ENCODE measurements around the gene RTP5. TPM values are rescaled to one million over a fixed set of nuclear protein-coding genes. Genes with fewer than 3 reads are reported as not detected.

Gene RTP5
- total RNA-seq, 4 donors from 2014 or later = 0.33 TPM; not detected in 3

DNA sequence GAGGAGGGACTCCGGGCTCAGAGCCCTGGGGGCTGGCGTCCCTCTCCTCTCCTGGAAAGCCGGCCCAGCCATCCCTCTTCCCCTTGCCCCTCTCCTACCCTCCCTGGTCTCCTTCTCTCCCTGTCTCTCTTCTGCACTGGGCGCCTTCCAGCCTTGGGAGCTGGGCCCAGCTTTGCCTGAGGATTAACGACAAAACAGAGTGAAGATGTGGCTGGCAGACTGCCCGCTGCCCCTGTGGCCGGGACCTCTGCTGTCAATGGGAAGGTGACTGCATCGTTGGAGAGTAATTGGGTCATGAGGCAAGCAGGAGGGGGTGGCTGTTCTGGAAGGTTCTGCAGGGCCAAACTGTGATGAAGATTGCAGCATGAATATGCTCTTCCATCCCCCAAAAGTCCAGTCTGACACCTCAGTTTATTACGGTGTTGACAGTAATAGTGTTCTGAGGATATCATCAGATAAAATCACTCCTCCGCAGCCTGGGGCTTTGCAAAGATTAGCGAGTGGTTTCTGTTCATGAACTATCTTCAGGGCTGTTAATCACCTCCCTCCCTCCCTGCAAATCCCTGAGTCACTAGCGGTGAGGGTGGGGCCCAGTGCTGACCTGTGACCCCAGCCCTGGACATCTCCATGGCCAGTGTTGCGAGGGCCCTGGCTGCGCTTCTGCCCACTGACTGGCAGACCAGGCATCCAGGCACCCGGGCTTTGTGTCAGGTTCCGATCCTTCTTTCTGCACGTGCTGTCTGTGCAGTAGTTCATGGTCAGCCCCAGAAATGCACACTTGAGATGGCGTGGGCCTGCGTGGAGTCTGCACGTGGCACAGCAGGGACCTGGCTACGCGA is 23.0 kb downstream of the RTP5 start:
- TF ChIP-seq, protein P1, sequence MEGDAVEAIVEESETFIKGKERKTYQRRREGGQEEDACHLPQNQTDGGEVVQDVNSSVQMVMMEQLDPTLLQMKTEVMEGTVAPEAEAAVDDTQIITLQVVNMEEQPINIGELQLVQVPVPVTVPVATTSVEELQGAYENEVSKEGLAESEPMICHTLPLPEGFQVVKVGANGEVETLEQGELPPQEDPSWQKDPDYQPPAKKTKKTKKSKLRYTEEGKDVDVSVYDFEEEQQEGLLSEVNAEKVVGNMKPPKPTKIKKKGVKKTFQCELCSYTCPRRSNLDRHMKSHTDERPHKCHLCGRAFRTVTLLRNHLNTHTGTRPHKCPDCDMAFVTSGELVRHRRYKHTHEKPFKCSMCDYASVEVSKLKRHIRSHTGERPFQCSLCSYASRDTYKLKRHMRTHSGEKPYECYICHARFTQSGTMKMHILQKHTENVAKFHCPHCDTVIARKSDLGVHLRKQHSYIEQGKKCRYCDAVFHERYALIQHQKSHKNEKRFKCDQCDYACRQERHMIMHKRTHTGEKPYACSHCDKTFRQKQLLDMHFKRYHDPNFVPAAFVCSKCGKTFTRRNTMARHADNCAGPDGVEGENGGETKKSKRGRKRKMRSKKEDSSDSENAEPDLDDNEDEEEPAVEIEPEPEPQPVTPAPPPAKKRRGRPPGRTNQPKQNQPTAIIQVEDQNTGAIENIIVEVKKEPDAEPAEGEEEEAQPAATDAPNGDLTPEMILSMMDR (IDR thresholded peaks at IDR 0.05; ENCODE audit: low read depth) = no peak

DNA sequence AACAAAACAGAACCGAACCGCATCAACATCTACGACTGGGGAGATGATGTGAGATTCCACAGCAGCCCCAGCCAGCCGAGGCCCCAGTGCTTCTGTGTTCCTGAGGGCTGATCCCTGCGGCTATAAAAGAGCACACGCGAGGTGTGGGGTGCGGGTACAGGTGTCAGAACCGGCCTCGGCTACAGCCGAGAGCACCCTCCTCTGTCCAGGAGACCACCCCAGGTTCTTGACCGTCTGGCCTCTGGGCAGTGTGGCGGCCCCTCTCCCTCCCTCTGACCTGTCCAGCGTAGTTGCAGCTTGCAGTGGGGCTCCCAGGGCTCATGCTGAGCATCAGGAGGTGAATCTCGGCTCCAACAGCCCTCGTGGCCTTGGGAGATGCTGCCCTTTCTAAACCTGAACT is 23.7 kb downstream of the RTP5 start:
- TF ChIP-seq, protein P1 (IDR thresholded peaks at IDR 0.05; ENCODE audit: low read depth) = no peak

DNA sequence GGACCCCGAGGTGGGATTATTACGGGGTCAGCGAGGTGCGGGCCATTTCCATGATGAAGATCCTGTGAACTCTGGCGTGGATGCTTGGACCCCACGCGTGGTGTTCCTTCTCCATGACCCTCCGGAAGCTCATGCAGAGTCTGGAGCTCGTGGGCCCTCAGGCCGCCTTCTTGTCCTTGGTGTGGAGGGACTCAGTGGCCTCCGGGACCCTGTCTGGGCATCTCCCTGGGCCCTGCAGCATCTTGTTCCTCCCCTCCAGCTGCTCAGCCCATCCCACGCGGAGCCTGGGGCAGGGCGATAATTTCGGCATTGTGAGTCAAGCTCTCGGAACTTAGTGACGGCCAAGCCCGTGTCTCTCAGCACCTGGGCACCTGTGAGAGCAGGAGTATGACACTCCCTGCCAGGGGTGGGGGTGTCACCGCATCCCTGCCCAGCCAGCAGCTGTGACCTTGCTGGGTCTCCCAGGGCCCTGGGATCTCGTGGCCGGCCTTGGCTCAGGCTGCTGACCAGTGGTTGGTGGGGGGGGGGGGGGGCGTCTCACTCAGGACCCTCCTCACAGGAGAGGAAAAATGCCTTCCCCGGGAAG is 24.6 kb downstream of the RTP5 start:
- TF ChIP-seq, protein P1 (IDR thresholded peaks at IDR 0.05; ENCODE audit: low read depth) = no peak

DNA sequence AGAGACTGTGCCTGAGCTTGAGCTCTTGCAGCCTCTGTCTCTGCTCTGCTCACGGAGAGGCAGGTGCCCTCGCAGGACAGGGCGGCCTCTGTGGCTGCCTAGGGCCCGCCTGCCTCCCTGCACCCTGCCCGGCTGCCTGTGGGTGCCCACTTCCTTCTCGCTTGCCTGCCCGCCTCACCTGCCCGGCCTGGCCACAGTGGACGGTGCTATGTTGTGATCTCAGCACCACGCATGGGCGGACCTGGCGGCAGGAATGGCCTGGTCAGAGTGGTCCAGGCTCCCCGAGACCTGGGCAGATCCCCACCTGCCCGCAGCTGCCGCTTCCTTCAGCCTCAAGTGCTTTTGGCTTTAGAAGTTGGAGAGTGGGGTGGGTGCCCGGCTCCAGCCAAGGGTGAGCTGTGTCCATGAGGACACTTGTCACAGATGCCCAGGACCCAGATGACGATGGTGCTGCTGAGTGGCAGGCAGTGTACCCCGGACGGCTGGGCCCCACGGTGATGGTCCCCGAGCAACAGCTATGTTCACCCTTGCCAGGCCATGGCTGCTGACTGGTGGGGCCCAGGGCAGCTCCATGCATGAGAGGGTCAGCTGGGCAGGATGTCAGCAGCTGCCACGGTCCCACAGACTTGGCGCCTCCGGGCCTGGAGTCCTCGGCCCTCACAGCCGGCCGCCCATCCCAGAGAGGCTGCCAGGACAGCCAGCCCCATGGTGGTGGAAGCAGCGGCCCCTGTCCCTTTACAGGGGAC is 25.3 kb downstream of the RTP5 start:
- TF ChIP-seq, protein P1 (IDR thresholded peaks at IDR 0.05; ENCODE audit: low read depth) = no peak

DNA sequence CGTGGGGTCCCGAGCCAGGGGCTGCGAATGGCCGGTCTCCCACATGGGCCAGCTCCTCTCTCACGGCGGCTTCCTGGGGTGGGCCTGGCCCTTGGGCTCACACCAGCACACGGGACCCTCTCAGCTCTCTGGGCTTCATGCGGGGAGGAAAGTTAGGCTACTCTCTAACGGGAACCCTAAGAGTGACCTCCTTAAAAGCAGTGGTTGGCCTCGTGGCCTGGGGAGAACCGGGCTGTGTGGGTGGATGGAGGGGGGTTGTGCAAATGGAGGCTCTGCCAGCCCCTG is 25.8 kb downstream of the RTP5 start:
- TF ChIP-seq, protein P1 (IDR thresholded peaks at IDR 0.05; ENCODE audit: low read depth) = no peak

DNA sequence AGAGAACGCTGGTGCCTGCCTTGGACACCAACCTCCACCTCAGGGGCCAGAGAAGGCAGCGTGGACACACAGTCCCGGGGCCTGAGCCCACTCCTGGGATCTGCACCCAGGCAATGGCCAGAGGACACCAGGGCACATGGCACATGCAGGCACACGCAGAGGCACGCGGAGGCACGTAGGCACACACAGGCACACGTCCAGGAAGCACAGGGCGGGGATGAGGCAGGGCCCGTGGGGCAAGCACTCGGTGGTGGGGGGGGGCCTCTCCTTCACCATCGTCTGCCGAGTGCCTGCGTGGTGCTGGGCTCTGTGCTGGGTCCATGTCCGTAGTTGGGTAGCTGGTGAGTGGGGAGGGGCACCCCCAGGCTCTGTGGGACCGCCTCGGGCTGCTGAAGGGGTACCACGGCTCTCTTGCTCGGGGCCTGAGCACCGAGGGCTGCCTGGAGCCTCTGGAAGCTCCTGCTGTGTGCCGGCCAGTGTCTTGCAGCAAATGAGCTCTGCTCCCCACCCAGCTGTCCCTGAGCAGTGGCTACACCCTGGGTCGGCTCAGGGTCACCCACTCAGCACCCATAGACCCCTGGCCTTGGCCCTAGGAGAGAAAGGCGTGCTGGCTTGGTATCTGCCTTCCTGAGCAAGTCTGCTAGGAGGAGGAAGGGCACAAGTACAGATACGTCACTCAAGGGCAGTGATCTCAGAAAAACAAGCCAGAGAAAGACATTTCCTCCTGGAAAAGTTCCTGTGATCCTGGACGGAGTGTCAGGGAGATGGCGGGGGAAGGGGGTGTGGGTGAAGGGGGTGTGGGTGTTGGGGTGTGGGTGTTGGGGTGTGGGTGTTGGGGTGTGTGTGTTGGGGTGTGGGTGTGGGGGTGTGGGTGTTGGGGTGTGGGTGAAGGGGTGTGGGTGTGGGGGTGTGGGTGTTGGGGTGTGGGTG is 26.4 kb downstream of the RTP5 start:
- TF ChIP-seq, protein P1 (IDR thresholded peaks at IDR 0.05; ENCODE audit: low read depth) = no peak

Measured in subcutaneous adipose tissue (tissue), 4 donors.